ENCODE data around the gene EGLN2.
A peak's percentile ranks its signal among the peaks of the same experiment; 100 is the strongest.
"Not testable (repeated sequence)": the region's sequence is repeated elsewhere in the genome, so short reads cannot be mapped to it uniquely, and the experiment has no call there.

Gene EGLN2

GRCh38 chr19:40776932-40777644 lies 21.9 kb upstream of the EGLN2 start:
- no peak for DNase-seq (ENCODE audit: low spot score)

GRCh38 chr19:40777645-40777936 lies 21.4 kb upstream of the EGLN2 start:
- DNase-seq (ENCODE audit: low spot score), result peak; percentile 84

GRCh38 chr19:40777937-40778705 lies 20.9 kb upstream of the EGLN2 start, which contains the start of gene RAB4B:
Gene RAB4B, plus strand, starts transcription at chr19:40778247. Its CDS starts 129 bp downstream, at chr19:40778376.
- DNase-seq (ENCODE audit: low spot score), result peak; percentile 99

GRCh38 chr19:40778706-40779284 lies 20.2 kb upstream of the EGLN2 start:
- DNase-seq (ENCODE audit: low spot score), result no peak

GRCh38 chr19:40780582-40780981 lies 18.4 kb upstream of the EGLN2 start:
- no peak for DNase-seq (ENCODE audit: low spot score)

GRCh38 chr19:40781140-40781539 lies 17.9 kb upstream of the EGLN2 start:
- no peak for DNase-seq (ENCODE audit: low spot score)

GRCh38 chr19:40783711-40784110 lies 15.3 kb upstream of the EGLN2 start:
- DNase-seq (ENCODE audit: low spot score), result no peak

- not testable (repeated sequence) for DNase-seq (ENCODE audit: low spot score)
These were observed 14.8 kb upstream of the EGLN2 start for GRCh38 chr19:40784146-40784545.

- no peak for DNase-seq (ENCODE audit: low spot score)
These were observed 13.5 kb upstream of the EGLN2 start for GRCh38 chr19:40785526-40785925.

- no peak for DNase-seq (ENCODE audit: low spot score)
These were observed 12.6 kb upstream of the EGLN2 start for GRCh38 chr19:40786060-40787037.

GRCh38 chr19:40791349-40791748 lies 7.6 kb upstream of the EGLN2 start:
- no peak for DNase-seq (ENCODE audit: low spot score)

- no peak for DNase-seq (ENCODE audit: low spot score)
These were observed 7.0 kb upstream of the EGLN2 start for GRCh38 chr19:40791996-40792395.

GRCh38 chr19:40797166-40797962 lies 1.6 kb upstream of the EGLN2 start:
- DNase-seq (ENCODE audit: low spot score), result no peak

GRCh38 chr19:40797963-40798682 lies 868 bp upstream of the EGLN2 start:
- DNase-seq (ENCODE audit: low spot score), result no peak

GRCh38 chr19:40799558-40800338 lies 757 bp downstream of the EGLN2 start:
- DNase-seq (ENCODE audit: low spot score), result no peak

GRCh38 chr19:40800339-40800996 lies 1.5 kb downstream of the EGLN2 start:
- DNase-seq (ENCODE audit: low spot score), result no peak

- DNase-seq (ENCODE audit: low spot score), result no peak
These were observed 2.0 kb downstream of the EGLN2 start for GRCh38 chr19:40800997-40801377.

GRCh38 chr19:40801426-40802299 lies 2.7 kb downstream of the EGLN2 start:
- DNase-seq (ENCODE audit: low spot score), result no peak
